Kidney (tissue), 14 donors: ENCODE measurements around the gene PRKCQ. TPM values are rescaled to one million over a fixed set of nuclear protein-coding genes. Genes with fewer than 3 reads are reported as not detected.

Experiments
- DNase-seq, 5 donors: peaks; one replicate each; pipeline ENCODE4 v3.0.0-alpha.2; 2013 to 2020
- FAIRE-seq: peaks from 2 replicates; lab custom pipeline; 2012; peaks lifted over from hg19 to GRCh38; lab: Jason Lieb, UNC
- H3K27ac ChIP-seq, 2 donors: one replicate each; pipeline ENCODE4 v1.7.0; 2013; ENCODE audit warnings: low read depth in 2 of 2, low read length in 2 of 2, inconsistent platforms in 1 of 2
- H3K27me3 ChIP-seq: one replicate; pipeline ENCODE4 v1.7.1; 2013; ENCODE audit warnings: low read length, inconsistent platforms; ENCODE audit not compliant: control insufficient read depth, insufficient read depth
- H3K36me3 ChIP-seq, 3 donors: one replicate each; pipeline versions ENCODE4 v1.7.0 to v1.7.1; 2013; ENCODE audit warnings: low read length in 3 of 3, control low read depth in 1 of 3, inconsistent platforms in 1 of 3; ENCODE audit not compliant: insufficient read depth in 3 of 3, control insufficient read depth in 2 of 3
- H3K4me1 ChIP-seq, 3 donors: one replicate each; pipeline versions ENCODE4 v1.7.0 to v1.7.1; 2013; ENCODE audit warnings: low read length in 3 of 3, inconsistent platforms in 1 of 3, low read depth in 1 of 3; ENCODE audit not compliant: control insufficient read depth in 2 of 3, insufficient read depth in 2 of 3
- H3K4me3 ChIP-seq, 3 donors: one replicate each; pipeline versions ENCODE4 v1.7.0 to v1.8.1; 2013; ENCODE audit warnings: low read length in 3 of 3, control low read depth in 1 of 3, inconsistent platforms in 1 of 3
- H3K9ac ChIP-seq, 3 donors: one replicate each; pipeline versions ENCODE4 v1.7.0 to v1.7.1; 2013; ENCODE audit warnings: low read length in 3 of 3, control low read depth in 1 of 3, inconsistent platforms in 1 of 3
- H3K9me3 ChIP-seq, 3 donors: one replicate each; pipeline versions ENCODE4 v1.7.0 to v1.7.1; 2013; ENCODE audit warnings: low read length in 3 of 3, control low read depth in 1 of 3, inconsistent platforms in 1 of 3; ENCODE audit not compliant: control insufficient read depth in 2 of 3, insufficient read depth in 1 of 3
- CTCF ChIP-seq: IDR thresholded peaks from 3 replicates; pipeline ENCODE4 v1.5.1; 2012; ENCODE audit warnings: mild to moderate bottlenecking, moderate library complexity, borderline replicate concordance; ENCODE audit not compliant: insufficient read depth; ENCODE audit errors: extremely low read depth
- intact Hi-C: fragments of 100-400 bp; cut with DNase I; formaldehyde crosslinking; loops from one replicate; pipeline ENCODE4 v1.11.1; 2022
- polyA plus RNA-seq: library from polyadenylated mRNA; stranded (reverse); fragments of 350-450 nt; fragmentation: Illumina TruSeq; extraction: RNeasy Lipid Tissue Mini Kit (QIAGEN cat#74804); gene quantifications from one replicate; pipeline ENCODE4 v1.2.3, GENCODE V29; 2014; ENCODE audit warnings: low read depth, low replicate concordance; ENCODE audit not compliant: insufficient read depth
- total RNA-seq: library from RNA; stranded (reverse); fragmentation: NEBNext Ultra II Directional; extraction: Animal tissue kit (Norgen Biotek cat#: 25700); gene quantifications from one replicate; pipeline ENCODE4 v1.2.1, GENCODE V29; 2021
- donor health status: control.
- donor health status: control.
- donor health status: control.
- donor health status: control.
- donor health status: control.
- donor health status: DM: yes; HTN: yes; CAD: no.
- donor health status: Normal renal cell carcinoma (clear cell type).

PRKCQ gene
- total and polyA plus RNA-seq, 2 donors from 2014 or later = 6.1 to 17.5 TPM

DNA sequence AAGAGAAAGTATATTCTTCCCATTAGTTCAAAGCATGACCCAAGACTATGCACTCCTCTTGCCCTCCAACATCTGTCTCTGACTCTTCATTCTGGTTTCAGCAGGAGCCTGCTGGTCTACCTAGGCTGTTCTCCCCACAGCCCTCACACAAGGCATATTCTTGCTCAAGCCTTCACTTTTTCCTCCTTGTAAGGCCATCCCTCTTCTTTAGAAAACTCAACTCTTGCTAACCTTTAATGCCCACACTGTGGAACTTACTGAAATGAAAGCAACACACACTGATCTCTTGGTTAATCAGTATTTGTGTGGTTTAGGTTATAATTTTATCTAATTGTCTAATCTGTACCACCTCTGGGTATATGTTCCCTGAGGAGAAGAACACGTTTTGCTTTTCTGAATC is 75.8 kb downstream of the PRKCQ start:
- TF ChIP-seq CTCF = no peak
- no peak overlapping the region for H3K27ac ChIP-seq
- H3K9me3 ChIP-seq = no peaks in the 10 kb centered on the region
- DNase-seq = no peak
- no peak overlapping the region for H3K4me3 ChIP-seq
- no peaks in the 10 kb centered on the region for H3K36me3 ChIP-seq
- H3K9ac ChIP-seq = no peak overlapping the region
- FAIRE-seq = no peak
- no peaks in the 10 kb centered on the region for H3K27me3 ChIP-seq
- intact Hi-C loops = no loop called here
- H3K4me1 ChIP-seq = no peaks in the 10 kb centered on the region

DNA sequence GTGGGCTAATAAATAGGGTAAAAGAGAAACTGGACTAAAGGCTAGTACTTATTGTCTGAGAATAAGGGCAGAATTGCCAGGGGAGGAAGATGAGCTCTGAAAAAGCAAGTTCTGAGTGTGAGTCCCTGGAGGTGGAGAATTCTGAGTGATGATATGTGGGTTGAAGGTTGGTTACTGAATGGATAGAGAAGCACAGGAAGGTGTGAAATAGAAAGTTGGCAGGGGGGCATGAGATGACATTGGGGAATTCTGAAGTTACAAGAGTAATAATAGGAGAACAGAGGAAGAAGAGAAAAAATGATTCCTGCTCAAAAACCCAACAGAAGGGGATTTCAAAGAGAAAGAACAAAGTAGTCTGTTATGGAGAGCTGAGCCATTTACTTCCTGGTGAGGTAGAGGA is 76.9 kb downstream of the PRKCQ start:
- no peak overlapping the region for H3K9ac ChIP-seq
- H3K9me3 ChIP-seq = no peaks in the 10 kb centered on the region
- H3K27me3 ChIP-seq = no peaks in the 10 kb centered on the region
- peaks cover 0 to 1% (median 0%) of the 10 kb centered on the region in 3 donors for H3K4me1 ChIP-seq
- no peak overlapping the region for H3K27ac ChIP-seq
- H3K36me3 ChIP-seq = no peaks in the 10 kb centered on the region
- FAIRE-seq = no peak
- DNase-seq = no peak
- intact Hi-C loops = no loop called here
- no peak overlapping the region for H3K4me3 ChIP-seq
- no peak for TF ChIP-seq CTCF

GRCh38 chr10:6501931-6502330 is 78.1 kb downstream of the PRKCQ start:
- Histone ChIP-seq H3K4me3 (no peak overlapping the region), H3K27ac (no peak overlapping the region), H3K9ac (no peak overlapping the region), H3K9me3 (no peaks in the 10 kb centered on the region), H3K36me3 (no peaks in the 10 kb centered on the region), H3K27me3 (no peaks in the 10 kb centered on the region), H3K4me1 (peaks cover 0 to 3% (median 0%) of the 10 kb centered on the region in 3 donors)
- intact Hi-C loops = no loop called here
- DNase-seq = no peak
- no peak for TF ChIP-seq CTCF
- FAIRE-seq = no peak

DNA sequence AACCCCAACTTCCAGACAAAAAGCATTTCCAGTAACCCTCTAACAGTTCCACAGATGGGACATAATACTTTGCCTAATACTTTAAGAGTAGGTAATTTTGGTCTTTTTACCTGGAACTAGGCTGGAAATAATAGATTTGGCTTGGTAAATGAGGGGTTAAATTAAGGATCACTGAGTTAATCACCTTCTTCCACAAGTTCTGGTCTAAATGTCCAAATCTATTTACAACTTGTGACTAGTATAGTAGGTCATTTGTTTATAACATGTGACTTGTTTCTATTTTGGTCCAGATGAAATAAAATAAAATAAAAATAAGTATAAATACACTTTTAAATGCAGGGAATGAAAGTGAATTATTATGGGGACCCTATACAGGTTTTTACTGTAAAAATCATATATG is 80.1 kb downstream of the PRKCQ start:
- Histone ChIP-seq H3K27me3 (no peaks in the 10 kb centered on the region), H3K4me1 (peaks cover 0 to 3% (median 0%) of the 10 kb centered on the region in 3 donors), H3K9ac (no peak overlapping the region), H3K9me3 (no peaks in the 10 kb centered on the region), H3K27ac (no peak overlapping the region), H3K36me3 (no peaks in the 10 kb centered on the region), H3K4me3 (no peak overlapping the region)
- no peak for DNase-seq
- intact Hi-C loops = no loop called here
- FAIRE-seq = no peak
- TF ChIP-seq CTCF = no peak
